K562 (cell line): ENCODE results near the gene ELOVL1. TPM values are rescaled to one million over a fixed set of nuclear protein-coding genes. Genes with fewer than 3 reads are reported as not detected.

ENCODE experiments used
- ADNP ChIP-seq: fragments of 200-800 bp; sonication (Bioruptor generic); IDR thresholded peaks from 2 replicates; pipeline ENCODE4 v1.6.1; 2016; ENCODE audit warnings: missing genetic modification characterization, missing compliant biosample characterization
- ARID1B ChIP-seq: fragments of 450-650 bp; IDR thresholded peaks from 2 replicates; pipeline ENCODE4 v1.6.1; 2016; ENCODE audit warnings: antibody characterized with exemption, mild to moderate bottlenecking, inconsistent platforms
- BRD4 ChIP-seq: fragments of 200-600 bp; sonication (generic); IDR thresholded peaks from 2 replicates; pipeline ENCODE4 v1.6.1; 2017; ENCODE audit warnings: inconsistent platforms
- CC2D1A ChIP-seq: fragments of 450-650 bp; IDR thresholded peaks from 2 replicates; pipeline ENCODE4 v1.6.1; 2017; ENCODE audit warnings: mild to moderate bottlenecking
- GATA2 ChIP-seq: sonication (generic); formaldehyde crosslinking; IDR thresholded peaks from 2 replicates; pipeline ENCODE4 v1.4.0; 2020; ENCODE audit warnings: mild to moderate bottlenecking, missing genetic modification reagents
- HOXB6 ChIP-seq: fragments of 250-450 bp; sonication (Bioruptor Pico); IDR thresholded peaks from 2 replicates; pipeline ENCODE4 v1.5.1; 2022; ENCODE audit warnings: mild to moderate bottlenecking, borderline replicate concordance
- KAT8 ChIP-seq: fragments of 450-650 bp; IDR thresholded peaks from 2 replicates; pipeline ENCODE4 v1.6.1; 2016; ENCODE audit warnings: low read depth, mild to moderate bottlenecking
- MECOM ChIP-seq: fragments of 250-450 bp; sonication (Bioruptor Pico); IDR thresholded peaks from 2 replicates; pipeline ENCODE4 v1.8.0; 2022; ENCODE audit warnings: inconsistent platforms
- PCBP1 ChIP-seq: fragments of 200-400 bp; formaldehyde crosslinking; IDR thresholded peaks from 2 replicates; pipeline ENCODE4 v1.6.1; 2018; ENCODE audit warnings: mild to moderate bottlenecking, low read depth, low read length; ENCODE audit not compliant: poor library complexity, severe bottlenecking
- PHF21A ChIP-seq: fragments of 450-650 bp; IDR thresholded peaks from 2 replicates; pipeline ENCODE4 v1.6.1; 2017; ENCODE audit warnings: low read depth, borderline replicate concordance
- RBBP5 ChIP-seq: fragments of 200-600 bp; sonication (generic); IDR thresholded peaks from 2 replicates; pipeline ENCODE4 v1.6.1; 2012; ENCODE audit warnings: borderline replicate concordance, mild to moderate bottlenecking, low read length, control low read depth, inconsistent platforms; ENCODE audit not compliant: insufficient read depth, poor library complexity, severe bottlenecking
- TEAD1 ChIP-seq, 2 experiments: fragments of 450-650 bp in 1 of 2; sonication (generic) in 1 of 2; formaldehyde crosslinking; IDR thresholded peaks; 2 replicates each; pipeline versions ENCODE4 v1.4.0 to v1.8.0; 2020 to 2022; ENCODE audit warnings: mild to moderate bottlenecking in 2 of 2, missing genetic modification reagents in 1 of 2
- ZEB2 ChIP-seq: fragments of 450-650 bp; IDR thresholded peaks from 2 replicates; pipeline ENCODE4 v1.6.1; 2016
- ZNF695 ChIP-seq: fragments of 450-650 bp; formaldehyde crosslinking; IDR thresholded peaks from 2 replicates; pipeline ENCODE4 v1.4.0; 2020; ENCODE audit warnings: mild to moderate bottlenecking, moderate library complexity
- polyA plus RNA-seq, 8 experiments: library from polyadenylated mRNA; depleted of rRNA in 4 of 8; stranded (reverse) in 5 of 8; unstranded in 3 of 8; fragments of >200 nt; fragmentation: Nextera tagmentation in 2 of 8; fragmentation: Illumina TruSeq in 1 of 8; extraction: Ambion mirVana in 2 of 8; extraction: Trizol in 1 of 8; gene quantifications; 2 replicates each; pipeline versions ENCODE4 v1.2.1 to v1.2.3, GENCODE V29; 2011 to 2014; ENCODE audit warnings: inconsistent platforms in 1 of 8, missing spikeins in 1 of 8
- total RNA-seq, 7 experiments: library from RNA; depleted of rRNA in 6 of 7; stranded (reverse); fragments of >200 nt in 6 of 7; fragmentation: Illumina TruSeq in 2 of 7; extraction: Trizol in 2 of 7; gene quantifications; 2 replicates each; pipeline versions ENCODE4 v1.2.1 to v1.2.3, GENCODE V29; 2011 to 2021; ENCODE audit warnings: low replicate concordance in 1 of 7
- TF ChIP-seq, protein P1 (sequence below): sonication (generic); formaldehyde crosslinking; IDR thresholded peaks from 2 replicates; pipeline ENCODE4 v1.8.0; 2022; ENCODE audit warnings: mild to moderate bottlenecking, low read depth, missing genetic modification reagents
- TF ChIP-seq, protein P2 (sequence below): sonication (generic); formaldehyde crosslinking; IDR thresholded peaks from 2 replicates; pipeline ENCODE4 v1.8.0; 2022; ENCODE audit warnings: missing genetic modification reagents, mild to moderate bottlenecking, moderate library complexity, borderline replicate concordance
- TF ChIP-seq, protein P3 (sequence below): sonication (generic); formaldehyde crosslinking; IDR thresholded peaks from 2 replicates; pipeline ENCODE4 v1.8.0; 2023; ENCODE audit warnings: mild to moderate bottlenecking, missing genetic modification reagents
- TF ChIP-seq, protein P4 (sequence below): fragments of 450-650 bp; conservative IDR thresholded peaks from 2 replicates; pipeline ENCODE4 v1.6.1; 2016; ENCODE audit warnings: missing genetic modification characterization, low read depth, mild to moderate bottlenecking, missing compliant biosample characterization, moderate library complexity

ELOVL1 gene
- total and polyA plus RNA-seq, 9 of the 15 experiments (the other 6 are each of a cell fraction or from before 2014, with no cell fraction given): 51.0 to 157 (median 70.3) TPM

DNA sequence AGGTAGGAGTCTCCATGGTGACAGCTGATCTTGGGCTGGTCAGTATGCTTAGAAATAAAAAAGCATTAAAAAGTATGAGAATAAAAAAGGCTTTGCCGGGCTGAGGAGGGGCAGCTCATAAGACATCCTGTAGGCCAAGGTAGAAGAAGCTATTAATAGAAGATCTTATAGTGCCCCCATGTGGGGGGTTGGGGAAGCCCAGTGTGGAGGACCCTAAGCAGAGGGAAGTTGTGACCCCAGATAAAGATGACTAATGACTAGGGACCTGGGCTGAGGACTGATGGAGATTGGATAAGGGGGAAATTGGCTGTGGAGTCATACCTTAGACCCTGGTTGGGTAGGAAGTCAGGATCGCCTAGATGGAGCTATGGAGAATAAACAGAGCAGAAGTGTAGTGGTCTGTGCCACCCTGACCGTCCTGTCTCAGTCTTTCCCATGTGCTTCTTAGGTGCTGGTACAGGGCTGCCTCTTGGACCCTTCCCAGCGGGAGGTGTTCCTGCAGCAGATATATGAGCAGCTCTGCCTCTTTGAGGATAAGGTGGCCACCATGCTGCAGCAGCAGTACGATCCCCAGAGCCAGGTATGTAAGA is 46.9 kb upstream of the ELOVL1 start (continued):
- TF ChIP-seq RBBP5: no peak
- TF ChIP-seq, protein P1, sequence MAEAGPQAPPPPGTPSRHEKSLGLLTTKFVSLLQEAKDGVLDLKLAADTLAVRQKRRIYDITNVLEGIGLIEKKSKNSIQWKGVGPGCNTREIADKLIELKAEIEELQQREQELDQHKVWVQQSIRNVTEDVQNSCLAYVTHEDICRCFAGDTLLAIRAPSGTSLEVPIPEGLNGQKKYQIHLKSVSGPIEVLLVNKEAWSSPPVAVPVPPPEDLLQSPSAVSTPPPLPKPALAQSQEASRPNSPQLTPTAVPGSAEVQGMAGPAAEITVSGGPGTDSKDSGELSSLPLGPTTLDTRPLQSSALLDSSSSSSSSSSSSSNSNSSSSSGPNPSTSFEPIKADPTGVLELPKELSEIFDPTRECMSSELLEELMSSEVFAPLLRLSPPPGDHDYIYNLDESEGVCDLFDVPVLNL (CRISPR knock-in tag): no peak
- no peak for TF ChIP-seq BRD4
- no peak for TF ChIP-seq ADNP (tag)
- no peak for TF ChIP-seq HOXB6 (CRISPR knock-in tag)
- TF ChIP-seq ZEB2: peak; percentile 82
- no peak for TF ChIP-seq ZNF695 (CRISPR knock-in tag)
- TF ChIP-seq GATA2 (CRISPR knock-in tag): no peak
- no peak for TF ChIP-seq PHF21A
- TF ChIP-seq, protein P2, sequence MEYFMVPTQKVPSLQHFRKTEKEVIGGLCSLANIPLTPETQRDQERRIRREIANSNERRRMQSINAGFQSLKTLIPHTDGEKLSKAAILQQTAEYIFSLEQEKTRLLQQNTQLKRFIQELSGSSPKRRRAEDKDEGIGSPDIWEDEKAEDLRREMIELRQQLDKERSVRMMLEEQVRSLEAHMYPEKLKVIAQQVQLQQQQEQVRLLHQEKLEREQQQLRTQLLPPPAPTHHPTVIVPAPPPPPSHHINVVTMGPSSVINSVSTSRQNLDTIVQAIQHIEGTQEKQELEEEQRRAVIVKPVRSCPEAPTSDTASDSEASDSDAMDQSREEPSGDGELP (CRISPR knock-in tag): no peak
- TF ChIP-seq ARID1B: peak; percentile 67
- TF ChIP-seq, protein P3, sequence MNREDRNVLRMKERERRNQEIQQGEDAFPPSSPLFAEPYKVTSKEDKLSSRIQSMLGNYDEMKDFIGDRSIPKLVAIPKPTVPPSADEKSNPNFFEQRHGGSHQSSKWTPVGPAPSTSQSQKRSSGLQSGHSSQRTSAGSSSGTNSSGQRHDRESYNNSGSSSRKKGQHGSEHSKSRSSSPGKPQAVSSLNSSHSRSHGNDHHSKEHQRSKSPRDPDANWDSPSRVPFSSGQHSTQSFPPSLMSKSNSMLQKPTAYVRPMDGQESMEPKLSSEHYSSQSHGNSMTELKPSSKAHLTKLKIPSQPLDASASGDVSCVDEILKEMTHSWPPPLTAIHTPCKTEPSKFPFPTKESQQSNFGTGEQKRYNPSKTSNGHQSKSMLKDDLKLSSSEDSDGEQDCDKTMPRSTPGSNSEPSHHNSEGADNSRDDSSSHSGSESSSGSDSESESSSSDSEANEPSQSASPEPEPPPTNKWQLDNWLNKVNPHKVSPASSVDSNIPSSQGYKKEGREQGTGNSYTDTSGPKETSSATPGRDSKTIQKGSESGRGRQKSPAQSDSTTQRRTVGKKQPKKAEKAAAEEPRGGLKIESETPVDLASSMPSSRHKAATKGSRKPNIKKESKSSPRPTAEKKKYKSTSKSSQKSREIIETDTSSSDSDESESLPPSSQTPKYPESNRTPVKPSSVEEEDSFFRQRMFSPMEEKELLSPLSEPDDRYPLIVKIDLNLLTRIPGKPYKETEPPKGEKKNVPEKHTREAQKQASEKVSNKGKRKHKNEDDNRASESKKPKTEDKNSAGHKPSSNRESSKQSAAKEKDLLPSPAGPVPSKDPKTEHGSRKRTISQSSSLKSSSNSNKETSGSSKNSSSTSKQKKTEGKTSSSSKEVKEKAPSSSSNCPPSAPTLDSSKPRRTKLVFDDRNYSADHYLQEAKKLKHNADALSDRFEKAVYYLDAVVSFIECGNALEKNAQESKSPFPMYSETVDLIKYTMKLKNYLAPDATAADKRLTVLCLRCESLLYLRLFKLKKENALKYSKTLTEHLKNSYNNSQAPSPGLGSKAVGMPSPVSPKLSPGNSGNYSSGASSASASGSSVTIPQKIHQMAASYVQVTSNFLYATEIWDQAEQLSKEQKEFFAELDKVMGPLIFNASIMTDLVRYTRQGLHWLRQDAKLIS: no peak
- TF ChIP-seq PCBP1: no peak
- no peak for TF ChIP-seq TEAD1 (CRISPR knock-in tag; IDR thresholded peaks at IDR 0.05)
- TF ChIP-seq CC2D1A: peak; percentile 85
- TF ChIP-seq, protein P4, sequence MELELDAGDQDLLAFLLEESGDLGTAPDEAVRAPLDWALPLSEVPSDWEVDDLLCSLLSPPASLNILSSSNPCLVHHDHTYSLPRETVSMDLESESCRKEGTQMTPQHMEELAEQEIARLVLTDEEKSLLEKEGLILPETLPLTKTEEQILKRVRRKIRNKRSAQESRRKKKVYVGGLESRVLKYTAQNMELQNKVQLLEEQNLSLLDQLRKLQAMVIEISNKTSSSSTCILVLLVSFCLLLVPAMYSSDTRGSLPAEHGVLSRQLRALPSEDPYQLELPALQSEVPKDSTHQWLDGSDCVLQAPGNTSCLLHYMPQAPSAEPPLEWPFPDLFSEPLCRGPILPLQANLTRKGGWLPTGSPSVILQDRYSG: no peak
- TF ChIP-seq MECOM (CRISPR knock-in tag): no peak
- TF ChIP-seq KAT8: no peak
